ENCODE measurements around the gene PRDX5.
A peak's percentile ranks its signal among the peaks of the same experiment; 100 is the strongest.
"Not testable (repeated sequence)": the region's sequence is repeated elsewhere in the genome, so short reads cannot be mapped to it uniquely, and the experiment has no call there.

The PRDX5 gene

GRCh38 chr11:64304316-64305072 lies 13.4 kb upstream of the PRDX5 start:
- peak; percentile 63 for DNase-seq (ENCODE audit: extremely low read depth, low read depth)
- TF ChIP-seq CTCF (IDR thresholded peaks at IDR 0.05; ENCODE audit: low read depth, low read length), result peak; percentile 90

- peak; percentile 93 for DNase-seq (ENCODE audit: extremely low read depth, low read depth)
- no peak for TF ChIP-seq CTCF (IDR thresholded peaks at IDR 0.05; ENCODE audit: low read depth, low read length)
Observed at GRCh38 chr11:64305075-64305690, 12.7 kb upstream of the PRDX5 start, which contains the start of gene ESRRA. ESRRA (plus strand) TSS chr11:64305524; CDS start chr11:64307180, 1,656 bp downstream.

- no peak for DNase-seq (ENCODE audit: extremely low read depth, low read depth)
- TF ChIP-seq CTCF (IDR thresholded peaks at IDR 0.05; ENCODE audit: low read depth, low read length), result peak; percentile 28
Observed at GRCh38 chr11:64305691-64306562, 12.0 kb upstream of the PRDX5 start.

- no peak for TF ChIP-seq CTCF (IDR thresholded peaks at IDR 0.05; ENCODE audit: low read depth, low read length)
- no peak for DNase-seq (ENCODE audit: extremely low read depth, low read depth)
Observed at GRCh38 chr11:64306563-64306875, 11.4 kb upstream of the PRDX5 start.

GRCh38 chr11:64306876-64307622 lies 10.9 kb upstream of the PRDX5 start:
- no peak for DNase-seq (ENCODE audit: extremely low read depth, low read depth)
- TF ChIP-seq CTCF (IDR thresholded peaks at IDR 0.05; ENCODE audit: low read depth, low read length), result no peak

GRCh38 chr11:64307795-64308194 lies 10.1 kb upstream of the PRDX5 start:
- DNase-seq (ENCODE audit: extremely low read depth, low read depth), result not testable (repeated sequence)

GRCh38 chr11:64312947-64313346 lies 5.0 kb upstream of the PRDX5 start:
- no peak for DNase-seq (ENCODE audit: extremely low read depth, low read depth)

More at GRCh38 chr11:64312947-64313346, 5.0 kb upstream of the PRDX5 start:
- no peak for TF ChIP-seq CTCF (IDR thresholded peaks at IDR 0.05; ENCODE audit: low read depth, low read length)

All from AG09319 (cell line).